Measurements from ENCODE around the gene FBXO21.
"Not testable (repeated sequence)": the region's sequence is repeated elsewhere in the genome, so short reads cannot be mapped to it uniquely, and the experiment has no call there.

FBXO21 gene

DNA sequence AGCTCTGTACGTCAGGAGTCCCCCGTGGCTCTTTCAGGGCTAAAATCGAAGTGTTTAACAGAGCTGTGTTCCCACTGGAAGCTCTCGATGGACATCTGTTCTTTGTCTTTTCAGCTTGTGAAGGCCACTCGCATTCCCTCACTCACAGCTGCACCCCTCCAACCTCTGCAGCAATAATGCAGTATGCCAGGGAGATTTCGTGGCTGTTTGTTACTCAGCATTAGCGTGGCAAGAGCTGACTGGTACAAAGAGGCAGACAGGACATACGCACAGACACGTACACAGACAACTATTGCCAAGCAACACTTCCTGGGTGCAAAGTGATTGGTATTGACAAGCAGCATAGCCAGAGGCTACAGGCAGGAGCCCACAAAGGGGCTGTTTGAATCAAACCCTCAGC lies 11.8 kb upstream of the FBXO21 start:
- no peak for FAIRE-seq
- no peak for DNase-seq (ENCODE audit: insufficient read length, low spot score)

DNA sequence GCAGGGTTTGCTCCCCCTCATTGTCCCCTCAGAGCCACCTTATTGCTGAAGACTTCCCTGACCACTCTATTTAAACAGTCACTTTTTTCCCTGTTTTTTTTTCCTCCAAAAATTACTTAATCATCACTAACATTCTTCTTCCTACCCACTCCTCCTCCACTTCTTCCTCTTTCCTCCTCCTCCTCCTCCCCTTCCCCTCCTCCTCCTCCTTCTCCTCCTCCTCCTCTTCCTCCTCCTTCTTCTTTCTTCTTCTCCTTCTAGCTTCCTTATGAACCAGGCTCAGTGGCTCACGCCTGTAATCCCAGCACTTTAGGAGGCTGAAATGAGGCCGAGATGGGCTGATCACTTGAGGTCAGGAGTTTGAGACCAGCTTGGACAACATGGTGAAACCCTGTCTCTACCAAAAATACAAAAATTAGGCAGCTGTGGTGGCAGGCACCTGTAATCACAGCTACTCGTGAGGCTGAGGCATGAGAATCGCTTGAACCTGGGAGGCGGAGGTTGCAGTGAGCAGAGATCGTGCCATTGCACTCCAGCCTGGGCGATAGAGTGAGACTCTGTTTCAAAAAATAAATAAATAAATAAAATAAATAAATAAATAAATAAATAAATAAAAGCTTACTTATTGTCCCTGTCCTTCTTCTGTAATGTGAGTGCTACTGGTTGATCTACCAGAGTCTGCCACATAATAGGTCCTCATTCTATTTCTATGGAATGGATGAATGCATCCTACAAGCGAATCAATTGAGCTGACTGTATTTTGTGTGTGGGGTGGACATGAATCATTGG lies 9.9 kb upstream of the FBXO21 start:
- DNase-seq (ENCODE audit: insufficient read length, low spot score); FAIRE-seq: not testable (repeated sequence)

DNA sequence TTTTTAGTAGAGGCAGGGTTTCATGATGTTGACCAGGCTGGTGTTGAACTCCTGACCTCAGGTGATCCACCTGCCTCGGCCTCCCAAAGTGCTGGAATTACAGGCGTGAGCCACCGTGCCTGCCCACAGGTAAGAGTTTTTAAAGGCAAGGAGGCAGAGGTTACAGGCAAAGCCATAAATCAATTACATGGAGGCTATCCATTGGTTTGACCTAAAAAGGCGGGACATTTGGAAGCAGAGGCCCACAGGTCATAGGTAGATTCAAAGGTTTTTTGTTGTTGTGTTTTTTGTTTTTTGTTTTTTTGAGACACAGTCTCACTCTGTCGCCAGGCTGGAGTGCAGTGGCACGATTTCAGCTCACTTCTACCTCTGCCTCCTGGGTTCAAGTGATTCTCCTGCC lies 6.1 kb upstream of the FBXO21 start:
- not testable (repeated sequence) for FAIRE-seq; DNase-seq (ENCODE audit: insufficient read length, low spot score)

DNA sequence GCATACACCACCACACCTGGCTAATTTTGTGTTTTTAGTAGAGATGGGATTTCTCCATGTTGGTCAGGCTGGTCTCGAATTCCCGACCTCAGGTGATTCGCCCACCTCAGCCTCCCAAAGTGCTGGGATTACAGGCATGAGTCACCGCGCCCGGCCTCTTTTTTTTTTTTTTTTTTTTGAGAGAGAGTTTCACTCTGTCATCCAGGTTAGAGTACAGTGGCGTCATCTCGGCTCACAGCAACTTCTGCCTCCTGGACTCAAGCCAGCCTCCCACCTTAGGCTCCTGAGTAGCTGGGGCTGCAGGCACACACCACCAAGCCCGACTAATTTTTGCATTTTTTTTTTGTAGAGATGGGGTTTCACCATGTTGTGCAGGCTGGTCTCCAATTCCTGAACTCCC lies 4.8 kb upstream of the FBXO21 start:
- DNase-seq (ENCODE audit: insufficient read length, low spot score); FAIRE-seq: not testable (repeated sequence)

DNA sequence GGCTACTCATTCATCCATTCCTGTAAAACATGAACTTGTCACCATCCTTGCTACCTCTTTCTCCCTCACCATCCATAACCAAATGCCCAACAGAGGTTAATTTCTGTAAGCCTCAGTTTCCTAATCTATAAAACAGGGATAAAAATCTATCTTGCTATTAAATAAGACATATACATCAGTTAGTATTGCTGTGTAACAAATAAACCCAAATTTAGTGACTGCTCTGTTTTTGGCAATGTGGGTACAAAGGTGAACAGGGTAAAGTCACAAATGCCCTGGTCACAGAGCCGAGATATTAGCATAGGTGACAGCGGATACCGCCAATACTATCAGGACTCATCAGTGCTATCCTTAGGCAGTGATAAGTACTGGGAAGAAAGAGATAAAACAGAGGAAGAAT lies 3.6 kb upstream of the FBXO21 start:
- FAIRE-seq (no peak), DNase-seq (ENCODE audit: insufficient read length, low spot score) (no peak)

DNA sequence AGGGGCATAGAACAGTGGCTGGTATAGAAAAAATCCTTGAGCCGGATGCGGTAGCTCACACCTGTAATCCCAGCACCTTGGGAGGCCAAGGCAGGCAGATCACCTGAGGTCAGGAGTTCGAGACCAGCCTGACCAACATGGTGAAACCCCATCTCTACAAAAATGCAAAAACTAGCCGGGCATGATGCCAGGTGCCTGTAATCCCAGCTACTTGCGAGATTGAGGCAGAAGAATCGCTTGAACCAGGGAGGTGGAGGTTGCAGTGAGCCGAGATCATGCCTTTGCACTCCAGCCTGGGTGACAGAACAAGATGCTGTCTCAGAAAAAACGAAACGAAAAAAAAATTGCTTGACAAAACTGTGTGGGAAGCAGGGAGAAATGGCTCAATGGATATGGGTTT lies 2.3 kb upstream of the FBXO21 start:
- not testable (repeated sequence) for DNase-seq (ENCODE audit: insufficient read length, low spot score); FAIRE-seq

DNA sequence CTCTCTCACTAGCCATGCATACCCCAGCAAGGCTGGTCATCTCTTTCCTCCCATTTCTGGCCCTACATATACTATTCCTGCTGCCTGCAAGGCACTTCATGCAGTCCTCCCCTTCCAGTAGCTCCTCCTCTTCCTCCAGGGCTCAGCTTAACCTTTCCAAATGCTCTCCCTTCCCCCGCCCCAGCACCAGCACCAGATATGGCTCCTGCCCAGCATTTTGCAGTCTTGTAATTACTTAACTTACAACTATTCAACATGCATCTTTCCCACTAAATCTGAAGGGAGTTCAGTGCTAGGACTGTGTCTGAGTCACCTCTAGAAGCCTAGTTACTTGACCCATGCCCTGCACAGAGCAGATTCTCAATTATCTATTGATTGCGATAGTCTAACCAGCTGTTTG lies 1.8 kb upstream of the FBXO21 start:
- DNase-seq (ENCODE audit: insufficient read length, low spot score) (no peak), FAIRE-seq (no peak)

DNA sequence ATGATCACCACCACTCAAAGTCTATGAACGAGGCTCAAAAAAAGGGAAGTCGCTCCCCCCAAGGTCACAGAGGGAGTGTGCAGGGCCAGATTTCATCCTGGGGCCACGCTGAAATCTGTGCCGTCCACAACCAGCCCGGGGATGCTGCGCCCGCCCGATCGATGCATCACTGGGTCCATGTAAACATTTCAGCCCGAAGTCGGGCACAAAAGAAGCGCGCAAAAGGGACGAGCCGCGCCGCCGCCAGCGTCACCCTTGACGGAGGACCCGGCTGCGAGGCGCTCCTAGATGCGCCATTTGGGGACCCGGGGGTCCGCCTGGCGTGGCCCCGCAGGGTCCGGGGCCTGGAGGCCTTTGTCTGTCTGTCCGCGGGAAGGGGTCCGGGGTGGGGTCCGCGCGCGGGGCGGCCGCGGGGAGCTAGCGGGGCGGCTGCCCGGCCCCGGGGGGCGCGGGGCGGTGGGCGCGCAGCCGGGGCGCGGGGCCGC lies 503 bp downstream of the FBXO21 start:
- peak; percentile 43 for DNase-seq (ENCODE audit: insufficient read length, low spot score)
- peak; percentile 68 for FAIRE-seq

DNA sequence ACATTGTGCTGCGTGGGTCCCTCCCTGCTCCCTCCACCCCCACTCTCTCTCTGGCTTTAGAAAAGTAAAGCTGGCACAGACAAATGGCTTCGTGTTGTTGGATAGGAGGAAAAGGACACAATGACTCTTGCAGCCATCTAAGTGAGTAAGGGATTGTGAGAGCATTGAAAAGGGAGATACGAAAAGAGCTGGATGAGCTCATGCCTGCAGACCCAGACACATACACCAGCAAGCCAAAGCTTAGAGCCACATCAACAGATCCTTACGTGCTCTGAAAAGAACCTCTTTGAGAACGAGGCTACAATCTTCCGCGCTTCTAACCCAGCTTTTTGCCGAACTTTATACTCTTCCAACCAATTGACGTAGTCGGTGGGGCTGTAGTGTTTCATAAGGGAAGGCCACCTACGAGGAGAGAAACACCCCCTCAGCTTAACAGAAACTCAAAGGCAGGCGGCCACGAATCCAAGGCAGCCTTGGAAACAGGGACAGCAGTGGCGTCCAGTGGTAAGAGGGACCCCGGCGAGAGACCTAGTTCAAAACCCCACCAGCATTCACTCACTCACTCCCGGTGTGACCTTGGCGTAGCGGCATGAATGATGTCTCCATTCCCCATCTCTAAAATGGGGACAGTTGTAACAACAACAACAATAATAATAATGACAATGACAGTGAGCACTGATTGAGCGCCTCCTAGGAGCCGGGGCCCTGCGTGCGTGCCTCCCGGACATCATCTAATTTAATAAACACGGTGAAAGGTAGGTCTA lies 1.1 kb downstream of the FBXO21 start:
- FAIRE-seq (no peak), DNase-seq (ENCODE audit: insufficient read length, low spot score) (no peak)

DNA sequence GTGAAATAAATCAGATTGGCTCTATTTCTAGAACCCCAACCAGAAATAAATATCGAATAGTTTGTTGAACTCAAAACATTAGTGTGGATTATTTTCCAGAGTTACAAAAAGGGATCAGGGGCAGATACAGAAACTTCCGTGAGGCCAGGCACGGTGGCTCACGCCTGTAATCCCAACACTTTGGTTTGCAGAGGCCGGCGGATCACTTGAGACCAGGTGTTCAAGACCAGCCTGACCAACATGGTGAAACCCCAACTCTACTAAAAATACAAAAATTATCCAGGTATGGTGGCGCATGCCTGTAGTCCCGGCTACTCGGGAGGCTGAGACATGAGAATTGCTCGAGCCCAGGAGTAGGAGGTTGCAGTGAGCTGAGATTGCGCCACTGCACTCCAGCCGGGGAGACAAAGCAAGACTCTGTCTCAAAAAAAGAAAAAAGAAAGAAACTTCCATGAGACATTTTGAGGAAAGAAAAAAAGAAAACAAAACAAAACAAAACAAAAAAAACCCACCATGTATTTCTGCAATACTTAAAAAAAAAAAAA lies 2.1 kb downstream of the FBXO21 start:
- FAIRE-seq (no peak), DNase-seq (ENCODE audit: insufficient read length, low spot score) (no peak)

DNA sequence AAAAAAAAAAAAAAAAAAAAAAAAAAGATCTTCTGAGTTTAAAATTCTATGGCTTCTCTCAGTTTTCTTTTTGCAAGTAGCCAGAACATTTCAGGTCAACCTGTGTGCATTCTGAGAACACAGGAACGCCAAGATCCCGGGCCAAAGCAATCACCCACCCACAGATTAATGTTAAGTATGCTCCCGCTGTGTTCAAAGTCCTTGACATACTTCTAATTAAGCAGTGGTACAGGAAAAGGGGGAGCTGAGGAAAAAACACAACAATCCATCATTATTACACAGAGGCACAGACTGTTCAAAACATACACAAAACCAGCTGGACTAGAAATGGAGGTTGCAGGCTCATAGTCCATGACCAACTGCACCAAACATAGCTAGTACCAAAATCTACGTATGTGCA lies 2.8 kb downstream of the FBXO21 start:
- FAIRE-seq = no peak
- DNase-seq (ENCODE audit: insufficient read length, low spot score) = no peak

DNA sequence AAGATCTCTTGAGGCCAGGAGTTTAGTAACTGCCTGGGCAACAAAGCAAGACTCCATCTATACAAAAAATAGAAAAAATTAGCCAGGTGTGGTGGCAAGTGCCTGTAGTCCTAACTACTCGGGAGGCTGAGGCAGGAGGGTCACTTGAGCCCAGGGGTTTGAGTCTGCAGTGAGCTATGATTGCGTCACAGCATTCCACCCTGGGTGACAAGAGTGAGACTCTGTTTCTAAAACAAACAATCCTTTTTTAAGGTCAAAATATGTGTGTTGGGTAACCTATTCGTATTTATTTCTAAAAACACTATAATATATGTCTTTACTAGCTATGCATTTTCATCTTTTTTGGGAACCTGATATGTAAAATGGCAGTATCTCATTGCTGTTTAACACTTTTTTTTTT lies 7.4 kb downstream of the FBXO21 start:
- FAIRE-seq = no peak
- no peak for DNase-seq (ENCODE audit: insufficient read length, low spot score)

DNA sequence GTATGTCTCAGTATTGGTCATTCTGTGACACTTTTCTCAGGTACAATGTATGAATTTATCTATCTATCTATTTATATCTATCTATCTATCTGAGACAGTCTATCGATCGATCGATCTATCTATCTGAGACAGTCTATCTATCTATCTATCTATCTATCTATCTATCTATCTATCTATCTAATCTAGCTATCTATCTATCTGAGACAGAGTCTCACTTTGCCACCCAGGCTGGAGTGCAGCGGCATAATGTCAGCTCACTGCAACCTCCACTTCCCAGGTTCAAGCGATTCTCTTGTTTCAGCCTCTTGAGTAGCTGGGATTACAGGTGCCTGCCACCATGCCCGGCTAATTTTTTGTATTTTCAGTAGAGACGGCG lies 8.8 kb downstream of the FBXO21 start:
- not testable (repeated sequence) for FAIRE-seq; DNase-seq (ENCODE audit: insufficient read length, low spot score)

DNA sequence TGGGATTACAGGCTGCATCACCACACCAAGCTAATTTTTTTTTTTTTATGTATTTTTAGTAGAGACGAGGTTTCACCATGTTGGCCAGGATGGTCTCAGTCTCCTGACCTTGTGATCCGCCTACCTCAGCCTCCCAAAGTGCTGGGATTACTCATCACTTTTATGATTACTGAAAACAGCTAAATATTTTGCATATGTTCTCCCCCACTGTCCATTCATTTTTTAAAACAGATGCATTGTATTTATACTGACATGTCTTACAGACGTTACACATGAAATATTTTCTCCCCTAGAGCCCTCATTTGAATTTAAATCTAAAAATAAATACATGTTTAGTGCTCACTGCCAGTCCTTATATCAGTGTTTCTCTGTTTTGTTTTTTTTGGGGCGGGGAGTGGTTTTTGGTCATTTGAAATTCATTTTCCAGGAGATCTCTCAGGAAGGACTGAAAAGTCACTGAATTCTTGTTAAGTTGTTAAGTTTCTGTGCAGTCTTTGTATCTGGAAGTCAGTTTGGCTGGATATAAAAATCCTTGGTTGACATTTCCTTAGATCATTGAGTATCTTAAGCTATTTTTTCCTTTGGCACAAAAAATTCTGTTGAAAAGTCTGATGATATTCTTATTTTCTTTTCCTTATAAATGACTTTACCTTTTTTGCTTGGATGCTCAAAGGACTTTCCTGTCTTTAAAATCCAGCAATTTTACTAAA lies 9.4 kb downstream of the FBXO21 start:
- DNase-seq (ENCODE audit: insufficient read length, low spot score) = no peak
- no peak for FAIRE-seq

DNA sequence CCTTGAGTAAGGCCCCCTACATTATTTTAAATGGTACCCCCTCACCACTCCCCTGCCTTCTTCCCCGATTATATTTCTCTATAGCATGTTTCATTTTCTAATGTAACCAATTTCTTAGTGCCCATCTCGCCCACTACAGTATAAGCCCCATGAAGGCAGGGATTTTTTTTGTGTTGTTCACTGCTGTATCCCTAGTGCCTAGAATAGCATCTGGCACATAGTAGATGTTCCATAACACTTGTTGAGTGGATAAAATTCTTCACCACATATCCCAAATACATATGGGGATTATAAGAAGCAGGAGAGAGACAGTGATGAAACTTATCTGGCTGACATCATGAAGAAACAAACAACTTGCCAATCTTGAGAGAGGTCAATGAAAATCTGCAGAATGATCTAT lies 11.5 kb downstream of the FBXO21 start:
- no peak for FAIRE-seq
- no peak for DNase-seq (ENCODE audit: insufficient read length, low spot score)

DNA sequence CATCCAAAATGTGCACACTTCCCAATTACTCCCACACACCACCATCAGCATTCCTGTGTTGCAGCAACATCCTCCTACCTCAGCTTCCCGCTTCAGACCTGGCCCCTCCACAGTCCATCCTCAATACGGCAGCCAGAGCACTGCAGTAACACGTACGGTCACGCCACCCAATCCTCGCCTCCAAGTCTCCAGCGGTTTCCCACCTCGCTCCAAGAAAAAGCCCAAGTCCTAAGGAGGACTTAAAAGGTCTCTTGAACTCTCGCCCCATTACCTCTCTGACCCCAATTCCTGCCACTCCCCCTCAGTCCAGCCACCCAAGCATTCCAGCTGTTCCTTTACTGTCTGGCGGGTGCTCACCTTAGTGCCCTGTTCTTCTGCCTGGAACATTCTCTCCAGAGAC lies 12.0 kb downstream of the FBXO21 start:
- no peak for FAIRE-seq
- no peak for DNase-seq (ENCODE audit: insufficient read length, low spot score)

DNA sequence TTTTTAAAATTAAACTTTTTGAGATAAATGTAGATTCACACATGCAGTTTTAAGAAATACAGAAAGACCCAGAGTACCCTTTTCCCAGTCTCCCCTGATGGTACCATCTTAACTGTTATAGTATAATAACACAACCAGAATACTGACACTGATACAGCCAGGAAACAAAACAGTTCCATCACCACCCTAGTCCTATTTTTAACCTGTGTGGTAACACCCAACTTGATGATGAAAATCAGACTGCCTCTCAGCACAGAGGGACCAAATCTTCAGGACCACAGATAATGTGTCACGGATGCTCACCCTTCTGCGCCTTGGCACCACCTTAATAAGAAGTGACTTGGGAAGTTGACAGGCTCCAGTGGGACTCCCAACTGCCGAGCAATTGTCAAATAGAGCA lies 18.1 kb downstream of the FBXO21 start:
- FAIRE-seq (no peak), DNase-seq (ENCODE audit: insufficient read length, low spot score) (no peak)

DNA sequence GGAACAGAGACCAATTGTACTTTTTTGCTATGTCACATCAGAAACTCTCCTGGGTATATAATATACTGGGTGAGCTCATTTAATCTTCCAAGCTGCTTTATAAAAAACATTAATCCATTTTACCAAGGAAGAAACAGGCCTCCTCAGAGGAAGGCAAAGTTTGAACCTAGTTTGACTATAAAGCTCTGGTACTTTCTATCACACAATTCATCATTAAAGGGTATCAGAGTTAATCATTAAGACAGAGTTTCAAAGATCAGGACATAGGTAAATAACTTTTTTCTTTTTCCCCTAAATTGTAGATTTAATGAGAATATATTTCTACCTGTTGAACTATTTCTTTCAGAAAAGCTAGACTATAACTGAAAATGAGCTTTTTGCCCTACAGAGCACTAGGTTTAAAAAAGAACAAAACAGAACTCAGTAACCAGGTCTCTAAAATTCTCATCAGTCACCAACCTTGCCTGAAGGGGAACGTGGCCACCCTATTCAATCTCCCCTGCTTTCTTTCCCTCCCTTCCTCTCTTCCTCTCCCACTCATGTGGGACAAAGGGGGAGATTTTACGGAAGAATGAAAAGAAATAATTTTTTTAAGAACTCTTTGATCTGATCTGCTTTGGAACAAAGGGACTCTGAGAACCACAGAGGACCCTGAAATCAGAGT lies 18.6 kb downstream of the FBXO21 start:
- no peak for FAIRE-seq
- DNase-seq (ENCODE audit: insufficient read length, low spot score) = no peak

DNA sequence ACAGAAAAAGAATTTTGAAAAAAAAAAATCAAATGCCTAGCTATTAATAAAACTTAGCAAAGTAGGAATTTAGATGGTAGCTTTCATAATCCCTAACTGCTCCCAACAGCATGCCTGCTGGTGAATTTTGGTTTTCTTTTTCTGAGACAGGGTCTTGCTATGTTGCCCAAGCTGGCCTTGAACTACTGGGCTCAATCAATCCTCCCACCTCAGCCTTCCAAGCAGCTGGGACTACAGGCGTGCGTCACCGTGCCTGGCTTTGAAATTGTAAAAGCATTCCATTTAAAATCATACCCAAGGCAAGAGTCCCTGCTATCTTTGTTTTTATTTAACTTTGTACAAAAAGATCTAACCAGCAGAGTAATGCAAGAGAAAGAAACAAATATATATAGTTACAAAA lies 20.7 kb downstream of the FBXO21 start:
- no peak for DNase-seq (ENCODE audit: insufficient read length, low spot score)
- no peak for FAIRE-seq

DNA sequence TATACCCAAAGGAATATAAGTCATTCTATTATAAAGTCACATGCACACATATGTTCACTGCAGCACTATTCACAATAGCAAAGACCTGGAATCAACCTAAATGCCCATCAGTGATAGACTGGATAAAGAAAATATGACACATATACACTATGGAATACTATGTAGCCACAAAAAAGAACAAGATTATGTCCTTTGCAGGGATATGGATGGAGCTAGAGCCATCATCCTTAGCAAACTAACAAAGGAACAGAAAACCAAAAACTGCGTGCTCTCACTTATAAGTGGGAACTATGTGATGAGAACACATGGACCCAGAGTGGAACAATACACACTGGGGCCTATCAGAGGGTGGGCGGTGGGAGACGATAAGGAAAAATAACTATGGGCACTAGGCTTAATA lies 21.3 kb downstream of the FBXO21 start:
- no peak for FAIRE-seq
- no peak for DNase-seq (ENCODE audit: insufficient read length, low spot score)

DNA sequence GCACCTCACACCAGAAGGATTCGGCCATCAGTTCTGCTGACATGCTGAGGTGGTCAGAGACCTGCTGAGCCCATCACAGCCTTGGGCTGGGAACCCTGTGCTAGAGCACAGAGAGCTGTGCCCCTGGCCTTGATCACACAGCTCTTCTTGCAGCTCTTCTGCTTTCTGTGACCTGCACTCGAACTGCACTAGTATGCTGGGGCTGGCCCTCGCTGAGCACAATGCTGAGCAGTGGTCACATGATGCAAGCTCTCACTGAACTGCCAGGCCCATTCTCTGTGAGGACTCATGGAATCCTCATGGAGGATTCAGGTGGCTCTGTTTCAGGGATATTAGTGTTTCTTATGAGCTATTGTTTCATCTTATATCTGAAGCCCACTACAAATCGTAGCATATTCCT lies 22.5 kb downstream of the FBXO21 start:
- FAIRE-seq = no peak

More for the DNA sequence above, 22.5 kb downstream of the FBXO21 start:
- DNase-seq (ENCODE audit: insufficient read length, low spot score) = no peak

All from GM19239 (cell line).